Karpas-422 (cell line): ENCODE results near the gene GATAD2B. TPM values are rescaled to one million over a fixed set of nuclear protein-coding genes. Genes with fewer than 3 reads are reported as not detected.
"Not testable (repeated sequence)": the region's sequence is repeated elsewhere in the genome, so short reads cannot be mapped to it uniquely, and the experiment has no call there.

Source experiments
- DNase-seq: peaks from one replicate; pipeline ENCODE4 v3.0.0-alpha.2; 2015
- H2AFZ ChIP-seq: fragments of 200-600 bp; sonication (generic); 2 replicates; pipeline ENCODE4 v1.6.1; 2014; ENCODE audit warnings: antibody characterized with exemption, low read length, mixed read lengths
- H3K27ac ChIP-seq: fragments of 200-600 bp; sonication (generic); 2 replicates; pipeline ENCODE4 v1.5.1; 2014; ENCODE audit warnings: mild to moderate bottlenecking, low read length, moderate library complexity
- H3K27me3 ChIP-seq: fragments of 200-600 bp; sonication (generic); 2 replicates; pipeline ENCODE4 v1.6.1; 2014; ENCODE audit warnings: low read length, mixed read lengths
- H3K36me3 ChIP-seq: fragments of 200-600 bp; sonication (generic); 2 replicates; pipeline ENCODE4 v1.6.1; 2014; ENCODE audit warnings: low read length, mixed read lengths; ENCODE audit not compliant: insufficient read depth
- H3K4me1 ChIP-seq: fragments of 200-600 bp; sonication (generic); 2 replicates; pipeline ENCODE4 v1.6.1; 2014; ENCODE audit warnings: mild to moderate bottlenecking, low read length, mixed read lengths
- H3K4me2 ChIP-seq: fragments of 200-600 bp; sonication (generic); 2 replicates; pipeline ENCODE4 v1.6.1; 2014; ENCODE audit warnings: low read length, low read depth, mild to moderate bottlenecking; ENCODE audit not compliant: poor library complexity, severe bottlenecking
- H3K4me3 ChIP-seq: fragments of 200-600 bp; sonication (generic); 2 replicates; pipeline ENCODE4 v1.5.1; 2014; ENCODE audit warnings: mild to moderate bottlenecking, antibody characterized with exemption, low read length, mixed read lengths
- H3K79me2 ChIP-seq: fragments of 200-600 bp; sonication (generic); 2 replicates; pipeline ENCODE4 v1.6.1; 2014; ENCODE audit warnings: mild to moderate bottlenecking, low read length, mixed read lengths
- H3K9ac ChIP-seq: fragments of 200-600 bp; sonication (generic); 2 replicates; pipeline ENCODE4 v1.6.0; 2014; ENCODE audit warnings: low read length
- H3K9me2 ChIP-seq: fragments of 200-600 bp; sonication (generic), shearing (Covaris generic); replicated peaks from 2 replicates; pipeline ENCODE4 v1.6.0; 2014; ENCODE audit warnings: mild to moderate bottlenecking, low read length, moderate library complexity; ENCODE audit not compliant: insufficient read depth
- H3K9me3 ChIP-seq: fragments of 300-700, 200-600 bp; sonication (generic); 2 replicates; pipeline ENCODE4 v1.6.1; 2014; ENCODE audit warnings: low read length, mixed read lengths
- H4K20me1 ChIP-seq: fragments of 200-600 bp; sonication (generic); 2 replicates; pipeline ENCODE4 v1.6.1; 2014; ENCODE audit warnings: mild to moderate bottlenecking, antibody characterized with exemption, low read length, low read depth; ENCODE audit not compliant: insufficient read depth
- total RNA-seq: library from RNA; depleted of rRNA; stranded (reverse); fragments of >200 nt; shearing (Covaris generic); gene quantifications from 2 replicates; pipeline ENCODE4 v1.2.3, GENCODE V29; 2014; ENCODE audit warnings: low replicate concordance

Gene GATAD2B
- total RNA-seq, 1 experiment from 2014 or later = 21.8 TPM

- Histone ChIP-seq H3K9ac (peak overlapping the region; percentile 97), H3K9me2 (no peaks in the 10 kb centered on the region), H3K4me3 (peak overlapping the region; percentile 75), H3K9me3 (no peaks in the 10 kb centered on the region), H3K79me2 (peaks cover 61% of the 10 kb centered on the region), H4K20me1 (peaks cover 35% of the 10 kb centered on the region), H3K4me1 (peaks cover 39% of the 10 kb centered on the region), H3K4me2 (peak overlapping the region; percentile 94), H3K36me3 (peaks cover 13% of the 10 kb centered on the region; the same call in 1 of the 2 replicates), H3K27ac (peak overlapping the region; percentile 91), H2AFZ (no peak overlapping the region), H3K27me3 (no peaks in the 10 kb centered on the region)
- DNase-seq = no peak
Measured at GRCh38 chr1:153921080-153921802, 1.5 kb downstream of the GATAD2B start.

- Histone ChIP-seq H3K9ac (peak overlapping the region; percentile 97), H3K27me3 (no peaks in the 10 kb centered on the region), H3K4me1 (peaks cover 39% of the 10 kb centered on the region), H3K9me2 (no peaks in the 10 kb centered on the region), H3K9me3 (no peaks in the 10 kb centered on the region), H3K79me2 (peaks cover 72% of the 10 kb centered on the region), H3K36me3 (peaks cover 13% of the 10 kb centered on the region; the same call in 1 of the 2 replicates), H2AFZ (no peak overlapping the region), H3K27ac (peak overlapping the region; percentile 91), H3K4me3 (peak overlapping the region; percentile 75), H4K20me1 (peaks cover 35% of the 10 kb centered on the region), H3K4me2 (peak overlapping the region; percentile 94)
- DNase-seq = peak; percentile 70
Measured at GRCh38 chr1:153919876-153920852, 2.6 kb downstream of the GATAD2B start.

GRCh38 chr1:153916297-153916696 lies 6.5 kb downstream of the GATAD2B start:
- H3K9me2 ChIP-seq = no peaks in the 10 kb centered on the region
- no peak overlapping the region for H2AFZ ChIP-seq
- H4K20me1 ChIP-seq = peaks cover 35% of the 10 kb centered on the region
- H3K4me3 ChIP-seq = no peak overlapping the region
- H3K9me3 ChIP-seq = no peaks in the 10 kb centered on the region
- peaks cover 99% of the 10 kb centered on the region for H3K79me2 ChIP-seq
- peaks cover 35% of the 10 kb centered on the region for H3K4me1 ChIP-seq
- no peak for DNase-seq
- no peak overlapping the region for H3K9ac ChIP-seq
- peaks cover 17% of the 10 kb centered on the region; the same call in 1 of the 2 replicates for H3K36me3 ChIP-seq
- H3K27ac ChIP-seq = no peak overlapping the region
- H3K27me3 ChIP-seq = no peaks in the 10 kb centered on the region
- H3K4me2 ChIP-seq = no peak overlapping the region

- Histone ChIP-seq H3K4me2 (no peak overlapping the region), H3K9me2 (no peaks in the 10 kb centered on the region), H3K27ac (no peak overlapping the region), H3K9me3 (no peaks in the 10 kb centered on the region), H2AFZ (no peak overlapping the region), H3K79me2 (peaks cover 96% of the 10 kb centered on the region), H3K27me3 (no peaks in the 10 kb centered on the region), H3K4me3 (no peak overlapping the region), H3K36me3 (peaks cover 9% of the 10 kb centered on the region), H3K4me1 (peaks cover 8% of the 10 kb centered on the region), H4K20me1 (peaks cover 6% of the 10 kb centered on the region; the same call in 1 of the 2 replicates), H3K9ac (no peak overlapping the region)
- no peak for DNase-seq
Measured at GRCh38 chr1:153912349-153912748, 10.4 kb downstream of the GATAD2B start.

GRCh38 chr1:153910560-153910959 lies 12.2 kb downstream of the GATAD2B start:
- H4K20me1 ChIP-seq = peaks cover 16% of the 10 kb centered on the region; the same call in 1 of the 2 replicates
- H3K27ac ChIP-seq, H2AFZ ChIP-seq, H3K4me1 ChIP-seq, H3K27me3 ChIP-seq, H3K9me3 ChIP-seq, H3K4me3 ChIP-seq, H3K4me2 ChIP-seq, H3K36me3 ChIP-seq, H3K9ac ChIP-seq, DNase-seq, H3K9me2 ChIP-seq: not testable (repeated sequence)
- H3K79me2 ChIP-seq = peaks cover 96% of the 10 kb centered on the region

- Histone ChIP-seq H2AFZ (no peak overlapping the region), H3K4me1 (peaks cover under 1% of the 10 kb centered on the region), H3K9ac (no peak overlapping the region), H3K4me2 (no peak overlapping the region), H3K4me3 (no peak overlapping the region), H3K9me3 (no peaks in the 10 kb centered on the region), H3K27ac (no peak overlapping the region), H3K79me2 (peaks cover 96% of the 10 kb centered on the region), H3K9me2 (no peaks in the 10 kb centered on the region), H3K27me3 (no peaks in the 10 kb centered on the region), H4K20me1 (peaks cover 28% of the 10 kb centered on the region; the same call in 1 of the 2 replicates), H3K36me3 (peaks cover 13% of the 10 kb centered on the region)
- DNase-seq = no peak
Measured at GRCh38 chr1:153908071-153908470, 14.7 kb downstream of the GATAD2B start.

GRCh38 chr1:153907134-153907533 lies 15.6 kb downstream of the GATAD2B start:
- Histone ChIP-seq H3K4me3 (no peak overlapping the region), H3K36me3 (peaks cover 12% of the 10 kb centered on the region), H3K9me3 (no peaks in the 10 kb centered on the region), H3K27me3 (no peaks in the 10 kb centered on the region), H3K9me2 (no peaks in the 10 kb centered on the region), H3K27ac (no peak overlapping the region), H4K20me1 (peaks cover 32% of the 10 kb centered on the region; the same call in 1 of the 2 replicates), H3K79me2 (peaks cover 96% of the 10 kb centered on the region), H3K9ac (no peak overlapping the region), H3K4me1 (no peaks in the 10 kb centered on the region; the same call in 1 of the 2 replicates), H3K4me2 (no peak overlapping the region), H2AFZ (no peak overlapping the region)
- no peak for DNase-seq

GRCh38 chr1:153906396-153906795 lies 16.4 kb downstream of the GATAD2B start:
- Histone ChIP-seq H4K20me1 (peaks cover 32% of the 10 kb centered on the region; the same call in 1 of the 2 replicates), H3K9ac (no peak overlapping the region), H2AFZ (no peak overlapping the region), H3K4me3 (no peak overlapping the region), H3K27ac (no peak overlapping the region), H3K4me2 (no peak overlapping the region), H3K9me2 (no peaks in the 10 kb centered on the region), H3K27me3 (no peaks in the 10 kb centered on the region), H3K36me3 (peaks cover 9% of the 10 kb centered on the region), H3K9me3 (no peaks in the 10 kb centered on the region), H3K4me1 (no peaks in the 10 kb centered on the region; the same call in 1 of the 2 replicates), H3K79me2 (peaks cover 94% of the 10 kb centered on the region)
- no peak for DNase-seq
